HS-5 (cell line): Measurements from ENCODE around the gene CAMKK1.

Experiments
- DNase-seq: peaks from one replicate; pipeline ENCODE4 v3.0.0-alpha.2; 2012; ENCODE audit warnings: low read depth

CAMKK1 gene

DNA sequence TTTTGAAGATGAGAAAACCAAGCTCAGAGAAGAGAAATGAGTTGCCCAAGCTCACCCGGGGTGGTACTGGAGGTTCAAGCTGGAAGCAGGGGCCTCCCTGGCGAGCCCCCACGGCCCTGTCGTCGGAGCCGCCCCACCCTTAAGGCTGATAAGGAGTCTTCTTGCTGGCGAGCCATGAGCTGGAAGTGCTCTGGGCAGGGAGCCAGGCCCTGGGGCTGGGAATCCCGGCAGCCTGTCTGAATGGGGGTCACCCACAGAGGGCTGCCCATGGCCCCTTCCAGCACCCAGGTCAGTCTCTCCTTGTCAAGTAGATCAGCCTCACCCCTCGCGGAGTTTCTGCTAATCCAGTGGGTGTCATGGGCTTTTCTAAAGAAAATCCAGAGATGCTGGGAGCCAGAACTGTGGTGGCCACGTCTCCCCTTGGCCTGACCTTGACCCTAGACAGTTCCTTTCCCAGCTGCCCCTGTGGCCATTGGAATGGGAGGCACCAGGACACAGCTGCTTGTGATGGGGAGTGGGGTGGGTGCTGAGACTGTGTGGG lies 24.6 kb upstream of the CAMKK1 start:
- no peak for DNase-seq

DNA sequence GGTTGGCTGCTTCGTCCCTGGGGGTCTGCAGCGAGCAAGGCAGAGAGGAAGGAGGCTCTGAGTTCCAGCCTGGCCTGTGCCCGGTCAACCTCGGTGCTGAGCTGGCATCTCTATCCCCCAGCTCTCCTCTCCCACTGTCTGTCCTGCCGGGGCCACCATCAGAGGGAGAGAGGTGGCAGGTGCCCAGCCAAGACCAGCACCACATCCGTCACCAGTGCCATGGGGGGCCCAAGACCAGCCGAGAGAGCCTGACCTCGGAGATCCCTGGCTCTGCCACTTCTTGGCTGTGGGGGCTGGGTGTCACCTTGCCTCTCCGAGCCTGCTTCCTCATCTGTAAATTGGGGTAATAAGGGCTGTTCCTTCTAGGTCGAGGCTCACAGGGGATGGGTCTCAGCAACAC lies 24.0 kb upstream of the CAMKK1 start:
- DNase-seq, result no peak

- no peak for DNase-seq
These were observed 23.3 kb upstream of the CAMKK1 start, which contains the start of gene P2RX1 for GRCh38 chr17:3915995-3916696. Gene P2RX1, minus strand, starts transcription at chr17:3916465. Its CDS starts 240 bp downstream, at chr17:3916225.

GRCh38 chr17:3915581-3915994 lies 22.7 kb upstream of the CAMKK1 start:
- DNase-seq, result no peak

DNA sequence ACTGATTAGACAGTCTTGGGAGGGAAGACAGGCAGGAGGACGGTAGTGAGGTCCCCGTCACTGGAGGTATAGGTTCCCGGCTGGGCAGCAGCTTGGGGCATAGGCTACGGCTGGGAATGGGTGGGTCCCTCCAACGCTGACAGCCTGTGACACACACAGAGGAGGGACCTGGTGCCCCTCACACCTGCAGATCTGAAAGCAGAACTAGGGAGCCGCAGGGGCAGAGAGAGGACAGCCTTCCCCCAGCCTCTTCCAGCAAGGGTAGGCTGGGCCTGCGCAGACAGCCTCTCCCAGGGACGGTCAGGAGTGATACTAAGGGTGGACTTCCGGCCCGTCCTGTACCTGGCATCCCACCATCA lies 21.4 kb upstream of the CAMKK1 start:
- no peak for DNase-seq

GRCh38 chr17:3913531-3914311 lies 20.9 kb upstream of the CAMKK1 start:
- no peak for DNase-seq

- no peak for DNase-seq
These were observed 20.0 kb upstream of the CAMKK1 start for GRCh38 chr17:3912827-3913226.

- DNase-seq, result no peak
These were observed 18.6 kb upstream of the CAMKK1 start for GRCh38 chr17:3911271-3912053.

DNA sequence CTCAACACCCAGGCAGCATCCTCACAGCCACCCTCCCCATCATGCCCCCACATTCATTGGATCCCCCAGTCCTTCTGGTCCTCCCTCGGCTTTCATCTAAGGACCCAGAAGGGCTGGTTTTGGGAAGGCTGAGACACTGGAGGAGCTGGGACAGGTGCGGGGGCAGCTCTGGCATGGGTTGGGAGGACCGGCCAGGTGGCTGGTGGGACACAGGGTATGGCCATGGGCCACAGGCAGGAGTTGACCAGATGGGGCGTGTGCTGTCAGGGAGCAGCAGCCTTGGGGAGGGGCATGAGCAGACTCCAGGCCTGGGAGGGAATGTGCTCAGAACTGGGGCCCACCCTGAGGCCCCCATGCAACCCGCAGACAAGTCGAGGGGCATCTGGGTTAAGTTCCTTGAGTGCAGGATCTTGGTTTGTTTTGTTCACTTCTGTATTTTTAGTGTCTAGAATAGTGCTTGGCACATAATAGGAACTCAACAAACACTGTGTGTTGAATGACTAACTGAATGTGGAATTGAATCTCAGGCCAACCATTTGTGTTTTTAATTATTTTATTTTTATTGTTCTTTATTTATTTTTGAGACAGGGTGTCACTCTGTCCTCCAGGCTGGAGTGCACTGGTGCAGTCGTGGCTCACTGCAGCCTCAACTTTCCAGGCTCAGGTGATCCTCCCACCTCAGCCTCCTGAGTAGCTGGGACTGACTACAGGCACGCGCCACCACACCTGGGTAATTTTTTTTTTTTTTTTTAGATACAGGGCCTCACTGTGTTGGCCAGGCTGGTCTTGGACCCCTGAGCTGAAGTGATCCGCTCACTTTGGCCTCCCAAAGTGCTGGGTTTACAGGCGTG lies 17.8 kb upstream of the CAMKK1 start:
- no peak for DNase-seq

- DNase-seq, result no peak
These were observed 16.4 kb upstream of the CAMKK1 start for GRCh38 chr17:3909257-3909656.

GRCh38 chr17:3907483-3908216 lies 14.8 kb upstream of the CAMKK1 start:
- no peak for DNase-seq

- DNase-seq, result no peak
These were observed 14.0 kb upstream of the CAMKK1 start for GRCh38 chr17:3906881-3907280.

GRCh38 chr17:3905017-3905520 lies 12.2 kb upstream of the CAMKK1 start:
- no peak for DNase-seq

GRCh38 chr17:3904501-3904900 lies 11.6 kb upstream of the CAMKK1 start:
- no peak for DNase-seq

GRCh38 chr17:3903881-3904290 lies 11.0 kb upstream of the CAMKK1 start:
- DNase-seq, result no peak

DNA sequence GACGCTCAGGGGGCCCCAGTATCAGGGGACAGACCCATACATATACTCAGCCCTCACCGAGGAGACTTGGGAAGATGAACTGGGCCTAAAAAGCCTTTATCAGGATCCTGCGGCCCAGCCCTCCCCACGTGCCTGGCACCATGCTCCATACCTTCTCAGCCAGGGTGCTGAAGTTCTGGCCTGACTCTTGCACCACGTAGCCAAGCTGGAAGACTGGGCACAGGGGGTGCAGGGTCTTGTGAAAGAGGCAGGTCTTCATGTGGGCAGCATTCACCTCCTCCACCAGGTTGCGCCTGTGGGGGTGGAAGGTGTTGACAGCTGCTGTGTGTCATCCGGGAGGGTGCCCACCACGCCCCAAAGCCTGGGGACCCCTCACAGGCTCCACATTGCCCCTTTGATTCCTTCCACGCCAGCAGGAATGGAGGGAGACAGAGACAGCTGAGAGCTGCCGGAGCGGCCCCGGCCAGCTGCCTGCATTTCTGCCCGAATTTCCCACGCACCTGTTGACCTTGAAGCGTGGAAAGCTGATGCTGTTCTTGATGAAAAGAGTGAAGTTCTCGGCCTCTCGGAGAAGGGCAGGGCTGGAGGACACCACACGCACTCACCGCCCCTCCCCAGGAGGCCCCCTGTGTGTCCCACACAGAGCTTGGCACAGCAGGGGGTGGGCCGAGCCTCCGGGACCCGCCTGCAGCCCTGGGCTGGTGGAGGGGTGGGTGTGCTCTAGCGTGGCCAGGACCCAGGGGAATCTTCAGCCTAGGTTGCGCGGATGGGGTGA lies 10.4 kb upstream of the CAMKK1 start:
- no peak for DNase-seq

DNA sequence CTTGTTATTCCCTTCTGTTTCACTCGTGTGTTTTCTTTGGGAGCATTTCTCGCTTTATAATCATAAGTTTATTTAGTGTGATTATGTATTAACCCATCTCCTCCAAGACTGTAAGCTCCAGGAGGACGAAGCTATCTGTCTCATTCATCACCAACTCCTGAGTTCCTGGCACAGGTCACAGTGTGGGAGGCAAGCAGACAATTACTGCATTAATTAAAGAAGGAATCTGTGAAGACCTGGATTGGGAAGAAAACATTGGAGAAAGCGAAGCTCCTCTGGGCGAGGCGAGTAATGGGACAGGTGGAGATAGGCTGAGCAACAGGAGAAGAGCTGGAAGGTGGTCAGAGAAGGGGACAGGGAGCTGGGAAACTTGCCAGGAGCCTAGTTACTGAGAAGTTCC lies 7.8 kb upstream of the CAMKK1 start:
- DNase-seq, result no peak

DNA sequence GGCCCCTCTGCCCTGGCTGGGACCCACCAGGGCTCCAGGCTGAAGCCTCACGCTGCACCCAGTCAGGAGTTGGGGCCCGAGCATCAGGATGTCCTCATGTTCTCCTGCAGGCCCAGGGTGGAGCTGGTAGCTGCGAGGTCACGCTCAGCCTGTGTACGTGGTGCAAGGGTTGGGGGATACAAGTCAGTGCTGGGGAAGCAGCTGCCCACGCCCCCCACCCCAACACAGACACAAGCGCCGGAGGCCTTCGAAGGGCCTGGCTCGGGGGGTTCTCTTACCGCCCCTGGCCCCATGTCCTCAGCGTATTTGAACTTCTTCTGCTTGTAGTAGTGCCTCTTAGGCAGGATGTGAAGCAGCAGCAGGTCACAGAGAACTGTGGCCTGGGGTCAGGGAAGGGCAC lies 4.9 kb upstream of the CAMKK1 start:
- no peak for DNase-seq

GRCh38 chr17:3896968-3897235 lies 4.0 kb upstream of the CAMKK1 start:
- DNase-seq, result no peak
